ENCODE results near the gene HMGN3. TPM values are rescaled to one million over a fixed set of nuclear protein-coding genes. Genes with fewer than 3 reads are reported as not detected.

The HMGN3 gene
- polyA plus RNA-seq, 1 donor from 2014 or later: 121 TPM

DNA sequence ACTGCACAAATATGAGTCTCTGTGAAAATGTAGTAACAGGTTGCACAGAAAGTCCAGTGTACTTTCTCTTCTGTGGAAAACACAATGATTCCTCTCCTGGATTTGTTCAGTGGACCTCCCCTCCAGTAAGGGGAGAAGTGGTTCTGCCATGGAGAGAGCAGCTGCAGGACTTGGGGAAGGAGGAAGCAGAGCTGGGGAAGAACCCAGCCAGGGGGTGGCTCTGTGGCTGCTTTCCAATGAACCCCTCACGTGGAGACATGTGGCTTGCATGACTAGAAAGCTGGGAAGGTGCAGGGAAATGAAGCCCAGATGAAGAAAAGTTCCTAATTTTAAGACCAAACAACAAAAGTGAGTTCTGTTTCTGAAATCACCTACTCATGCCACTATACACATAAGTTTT, 31.9 kb downstream of the HMGN3 start:
- Histone ChIP-seq H3K9me2 (ENCODE audit: insufficient read depth, low read length) (no peaks in the 10 kb centered on the region), H3K9ac (ENCODE audit: low read length) (no peak overlapping the region), H2AFZ (ENCODE audit: low read depth, low read length) (no peak overlapping the region), H3K4me3 (ENCODE audit: low read length) (no peak overlapping the region), H3K27ac (ENCODE audit: low read length) (no peak overlapping the region), H3K79me2 (replicated peaks; ENCODE audit: insufficient read depth, low read length) (no peaks in the 10 kb centered on the region), H3K4me2 (ENCODE audit: low read length) (no peak overlapping the region), H3K27me3 (ENCODE audit: insufficient read depth, low read depth, low read length) (no peaks in the 10 kb centered on the region), H3F3A (ENCODE audit: insufficient read depth, low read length, poor library complexity, severe bottlenecking) (no peaks in the 10 kb centered on the region), H3K9me3 (ENCODE audit: low read length) (no peaks in the 10 kb centered on the region), H3K36me3 (ENCODE audit: insufficient read depth, low read length) (peaks cover 7% of the 10 kb centered on the region), H4K20me1 (ENCODE audit: insufficient read depth) (no peaks in the 10 kb centered on the region)
- TF ChIP-seq SMC3 (conservative IDR thresholded peaks at IDR 0.05; ENCODE audit: poor library complexity): no peak
- TF ChIP-seq EP300 (conservative IDR thresholded peaks at IDR 0.05; ENCODE audit: poor library complexity, severe bottlenecking): no peak
- TF ChIP-seq, protein P1, sequence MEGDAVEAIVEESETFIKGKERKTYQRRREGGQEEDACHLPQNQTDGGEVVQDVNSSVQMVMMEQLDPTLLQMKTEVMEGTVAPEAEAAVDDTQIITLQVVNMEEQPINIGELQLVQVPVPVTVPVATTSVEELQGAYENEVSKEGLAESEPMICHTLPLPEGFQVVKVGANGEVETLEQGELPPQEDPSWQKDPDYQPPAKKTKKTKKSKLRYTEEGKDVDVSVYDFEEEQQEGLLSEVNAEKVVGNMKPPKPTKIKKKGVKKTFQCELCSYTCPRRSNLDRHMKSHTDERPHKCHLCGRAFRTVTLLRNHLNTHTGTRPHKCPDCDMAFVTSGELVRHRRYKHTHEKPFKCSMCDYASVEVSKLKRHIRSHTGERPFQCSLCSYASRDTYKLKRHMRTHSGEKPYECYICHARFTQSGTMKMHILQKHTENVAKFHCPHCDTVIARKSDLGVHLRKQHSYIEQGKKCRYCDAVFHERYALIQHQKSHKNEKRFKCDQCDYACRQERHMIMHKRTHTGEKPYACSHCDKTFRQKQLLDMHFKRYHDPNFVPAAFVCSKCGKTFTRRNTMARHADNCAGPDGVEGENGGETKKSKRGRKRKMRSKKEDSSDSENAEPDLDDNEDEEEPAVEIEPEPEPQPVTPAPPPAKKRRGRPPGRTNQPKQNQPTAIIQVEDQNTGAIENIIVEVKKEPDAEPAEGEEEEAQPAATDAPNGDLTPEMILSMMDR (IDR thresholded peaks at IDR 0.05; ENCODE audit: poor library complexity, severe bottlenecking): no peak
- TF ChIP-seq TAF1 (IDR thresholded peaks at IDR 0.05; ENCODE audit: low read depth): no peak
- no peak for TF ChIP-seq POLR2AphosphoS5 (IDR thresholded peaks at IDR 0.05)
- no peak for TF ChIP-seq MXI1 (conservative IDR thresholded peaks at IDR 0.05; ENCODE audit: poor library complexity, severe bottlenecking)
- no peak for TF ChIP-seq REST (IDR thresholded peaks at IDR 0.05; ENCODE audit: borderline replicate concordance)
- TF ChIP-seq EZH2 (IDR thresholded peaks at IDR 0.05; ENCODE audit: borderline replicate concordance, insufficient read depth, low read length, poor library complexity, severe bottlenecking): no peak
- no peak for TF ChIP-seq RAD21 (conservative IDR thresholded peaks at IDR 0.05)

DNA sequence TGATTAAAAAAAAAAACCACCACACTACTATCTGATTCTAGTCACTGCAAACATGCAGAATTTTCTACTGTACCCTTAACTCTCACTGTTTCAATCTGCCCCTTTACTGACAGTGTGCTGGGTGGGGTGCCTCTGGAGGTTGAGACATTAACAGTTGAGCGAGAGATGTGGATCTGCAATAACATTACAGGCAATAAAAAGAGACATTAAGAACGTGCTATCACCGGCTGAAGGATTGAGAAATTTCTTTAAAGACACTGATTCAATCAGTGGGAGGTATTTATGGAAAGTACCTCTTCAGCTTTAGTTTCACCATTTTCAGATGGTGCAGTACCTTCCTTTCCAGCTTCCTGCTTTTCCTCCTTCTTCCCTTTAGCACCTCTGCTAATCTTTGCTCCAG, 32.5 kb downstream of the HMGN3 start:
- Histone ChIP-seq H3F3A (ENCODE audit: insufficient read depth, low read length, poor library complexity, severe bottlenecking) (no peaks in the 10 kb centered on the region), H4K20me1 (ENCODE audit: insufficient read depth) (no peaks in the 10 kb centered on the region), H3K79me2 (replicated peaks; ENCODE audit: insufficient read depth, low read length) (no peaks in the 10 kb centered on the region), H3K9me2 (ENCODE audit: insufficient read depth, low read length) (no peaks in the 10 kb centered on the region), H3K4me2 (ENCODE audit: low read length) (no peak overlapping the region), H3K27me3 (ENCODE audit: insufficient read depth, low read depth, low read length) (no peaks in the 10 kb centered on the region), H3K36me3 (ENCODE audit: insufficient read depth, low read length) (peaks cover 7% of the 10 kb centered on the region), H3K9ac (ENCODE audit: low read length) (no peak overlapping the region), H2AFZ (ENCODE audit: low read depth, low read length) (no peak overlapping the region), H3K27ac (ENCODE audit: low read length) (no peak overlapping the region), H3K9me3 (ENCODE audit: low read length) (no peaks in the 10 kb centered on the region), H3K4me3 (ENCODE audit: low read length) (no peak overlapping the region)
- TF ChIP-seq, protein P1 (IDR thresholded peaks at IDR 0.05; ENCODE audit: poor library complexity, severe bottlenecking): no peak
- TF ChIP-seq POLR2AphosphoS5 (IDR thresholded peaks at IDR 0.05) (no peak), TAF1 (IDR thresholded peaks at IDR 0.05; ENCODE audit: low read depth) (no peak), EZH2 (IDR thresholded peaks at IDR 0.05; ENCODE audit: borderline replicate concordance, insufficient read depth, low read length, poor library complexity, severe bottlenecking) (no peak), RAD21 (conservative IDR thresholded peaks at IDR 0.05) (no peak), REST (IDR thresholded peaks at IDR 0.05; ENCODE audit: borderline replicate concordance) (no peak), SMC3 (conservative IDR thresholded peaks at IDR 0.05; ENCODE audit: poor library complexity) (no peak), MXI1 (conservative IDR thresholded peaks at IDR 0.05; ENCODE audit: poor library complexity, severe bottlenecking) (no peak), EP300 (conservative IDR thresholded peaks at IDR 0.05; ENCODE audit: poor library complexity, severe bottlenecking) (no peak)
